Measurements from ENCODE around the gene ACVR2B.

ACVR2B gene

DNA sequence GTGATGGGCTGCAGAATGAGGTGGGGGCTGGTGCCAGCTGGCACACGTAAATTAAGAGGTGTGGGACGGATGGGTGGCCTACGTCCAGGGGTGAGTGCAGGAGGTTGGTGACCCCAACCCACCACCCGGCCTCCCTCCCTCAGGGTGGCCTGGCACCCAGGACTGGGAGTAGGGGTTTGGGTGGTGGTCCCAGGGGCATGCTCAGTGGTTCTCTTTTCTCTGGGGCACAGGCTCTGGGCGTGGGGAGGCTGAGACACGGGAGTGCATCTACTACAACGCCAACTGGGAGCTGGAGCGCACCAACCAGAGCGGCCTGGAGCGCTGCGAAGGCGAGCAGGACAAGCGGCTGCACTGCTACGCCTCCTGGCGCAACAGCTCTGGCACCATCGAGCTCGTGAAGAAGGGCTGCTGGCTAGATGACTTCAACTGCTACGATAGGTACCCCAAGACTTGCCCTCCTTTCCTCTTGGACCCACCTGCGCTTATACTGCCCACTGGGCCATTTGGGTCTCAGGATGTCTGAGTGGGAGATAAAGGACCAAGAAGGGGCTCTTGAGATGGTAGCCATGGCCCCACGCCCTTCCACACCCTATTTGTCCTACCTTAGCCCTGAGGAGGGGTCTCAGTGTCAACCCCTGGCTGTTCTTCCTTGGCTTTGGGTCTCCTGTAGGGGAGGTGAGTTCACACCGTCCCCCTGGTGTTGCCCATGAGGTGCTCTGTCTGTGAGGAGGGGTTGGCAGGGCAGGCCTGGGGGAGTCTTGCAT lies 23.5 kb downstream of the ACVR2B start:
- no peak overlapping the region for H3K9ac ChIP-seq (ENCODE audit: low read length)
- no peak overlapping the region for H3K4me3 ChIP-seq (ENCODE audit: low read length)
- no peak for DNase-seq (ENCODE audit: low read depth)
- no peaks in the 10 kb centered on the region for H3K4me1 ChIP-seq (ENCODE audit: control insufficient read depth, insufficient read depth, low read length)
- H3K9me3 ChIP-seq (ENCODE audit: control insufficient read depth, low read length): no peaks in the 10 kb centered on the region
- no peaks in the 10 kb centered on the region for H3K27me3 ChIP-seq (replicated peaks; ENCODE audit: control insufficient read depth, insufficient read depth, low read length)
- no peaks in the 10 kb centered on the region for H3K36me3 ChIP-seq (ENCODE audit: control insufficient read depth, insufficient read depth, low read length, severe bottlenecking)

DNA sequence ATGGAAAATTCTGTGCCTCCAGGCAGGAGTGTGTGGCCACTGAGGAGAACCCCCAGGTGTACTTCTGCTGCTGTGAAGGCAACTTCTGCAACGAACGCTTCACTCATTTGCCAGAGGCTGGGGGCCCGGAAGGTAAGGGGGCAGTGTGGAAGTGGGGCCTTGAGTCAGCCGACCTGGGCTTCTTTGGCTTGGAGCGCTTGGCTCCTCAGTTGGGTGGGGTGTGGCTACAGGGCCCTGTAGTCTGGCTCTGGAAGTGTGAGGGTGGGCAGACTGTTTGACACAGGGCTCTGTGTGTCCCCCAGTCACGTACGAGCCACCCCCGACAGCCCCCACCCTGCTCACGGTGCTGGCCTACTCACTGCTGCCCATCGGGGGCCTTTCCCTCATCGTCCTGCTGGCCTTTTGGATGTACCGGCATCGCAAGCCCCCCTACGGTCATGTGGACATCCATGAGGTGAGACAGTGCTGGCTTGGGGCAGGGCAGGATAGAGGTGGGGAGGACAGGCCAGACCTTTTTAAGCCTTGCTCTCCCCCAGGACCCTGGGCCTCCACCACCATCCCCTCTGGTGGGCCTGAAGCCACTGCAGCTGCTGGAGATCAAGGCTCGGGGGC lies 24.3 kb downstream of the ACVR2B start:
- Histone ChIP-seq H3K9ac (ENCODE audit: low read length) (no peak overlapping the region), H3K27me3 (replicated peaks; ENCODE audit: control insufficient read depth, insufficient read depth, low read length) (no peaks in the 10 kb centered on the region), H3K36me3 (ENCODE audit: control insufficient read depth, insufficient read depth, low read length, severe bottlenecking) (no peaks in the 10 kb centered on the region), H3K4me1 (ENCODE audit: control insufficient read depth, insufficient read depth, low read length) (no peaks in the 10 kb centered on the region), H3K9me3 (ENCODE audit: control insufficient read depth, low read length) (no peaks in the 10 kb centered on the region), H3K4me3 (ENCODE audit: low read length) (no peak overlapping the region)
- DNase-seq (ENCODE audit: low read depth): no peak

GRCh38 chr3:38478901-38479300 lies 25.2 kb downstream of the ACVR2B start:
- H3K9me3 ChIP-seq (ENCODE audit: control insufficient read depth, low read length): no peaks in the 10 kb centered on the region
- no peak overlapping the region for H3K4me3 ChIP-seq (ENCODE audit: low read length)
- H3K9ac ChIP-seq (ENCODE audit: low read length): no peak overlapping the region
- DNase-seq (ENCODE audit: low read depth): no peak
- no peaks in the 10 kb centered on the region for H3K4me1 ChIP-seq (ENCODE audit: control insufficient read depth, insufficient read depth, low read length)
- no peaks in the 10 kb centered on the region for H3K36me3 ChIP-seq (ENCODE audit: control insufficient read depth, insufficient read depth, low read length, severe bottlenecking)
- H3K27me3 ChIP-seq (replicated peaks; ENCODE audit: control insufficient read depth, insufficient read depth, low read length): no peaks in the 10 kb centered on the region

GRCh38 chr3:38479431-38480092 lies 25.9 kb downstream of the ACVR2B start:
- H3K36me3 ChIP-seq (ENCODE audit: control insufficient read depth, insufficient read depth, low read length, severe bottlenecking): no peaks in the 10 kb centered on the region
- H3K4me3 ChIP-seq (ENCODE audit: low read length): no peak overlapping the region
- no peaks in the 10 kb centered on the region for H3K27me3 ChIP-seq (replicated peaks; ENCODE audit: control insufficient read depth, insufficient read depth, low read length)
- DNase-seq (ENCODE audit: low read depth): peak; percentile 87
- no peaks in the 10 kb centered on the region for H3K9me3 ChIP-seq (ENCODE audit: control insufficient read depth, low read length)
- no peak overlapping the region for H3K9ac ChIP-seq (ENCODE audit: low read length)
- no peaks in the 10 kb centered on the region for H3K4me1 ChIP-seq (ENCODE audit: control insufficient read depth, insufficient read depth, low read length)

- H3K36me3 ChIP-seq (ENCODE audit: control insufficient read depth, insufficient read depth, low read length, severe bottlenecking): no peaks in the 10 kb centered on the region
Observed at GRCh38 chr3:38480093-38480445, 26.4 kb downstream of the ACVR2B start.

GRCh38 chr3:38480930-38481329 lies 27.2 kb downstream of the ACVR2B start:
- Histone ChIP-seq H3K9me3 (ENCODE audit: control insufficient read depth, low read length) (no peaks in the 10 kb centered on the region), H3K4me1 (ENCODE audit: control insufficient read depth, insufficient read depth, low read length) (no peaks in the 10 kb centered on the region), H3K27me3 (replicated peaks; ENCODE audit: control insufficient read depth, insufficient read depth, low read length) (no peaks in the 10 kb centered on the region), H3K36me3 (ENCODE audit: control insufficient read depth, insufficient read depth, low read length, severe bottlenecking) (no peaks in the 10 kb centered on the region), H3K9ac (ENCODE audit: low read length) (no peak overlapping the region), H3K4me3 (ENCODE audit: low read length) (no peak overlapping the region)
- DNase-seq (ENCODE audit: low read depth): no peak

More at GRCh38 chr3:38480093-38480445, 26.4 kb downstream of the ACVR2B start:
- Histone ChIP-seq H3K27me3 (replicated peaks; ENCODE audit: control insufficient read depth, insufficient read depth, low read length) (no peaks in the 10 kb centered on the region), H3K9ac (ENCODE audit: low read length) (no peak overlapping the region), H3K9me3 (ENCODE audit: control insufficient read depth, low read length) (no peaks in the 10 kb centered on the region), H3K4me1 (ENCODE audit: control insufficient read depth, insufficient read depth, low read length) (no peaks in the 10 kb centered on the region), H3K4me3 (ENCODE audit: low read length) (no peak overlapping the region)
- DNase-seq (ENCODE audit: low read depth): no peak

GRCh38 chr3:38482951-38483350 lies 29.3 kb downstream of the ACVR2B start:
- Histone ChIP-seq H3K4me1 (ENCODE audit: control insufficient read depth, insufficient read depth, low read length) (no peaks in the 10 kb centered on the region), H3K9me3 (ENCODE audit: control insufficient read depth, low read length) (no peaks in the 10 kb centered on the region), H3K4me3 (ENCODE audit: low read length) (no peak overlapping the region), H3K9ac (ENCODE audit: low read length) (no peak overlapping the region), H3K36me3 (ENCODE audit: control insufficient read depth, insufficient read depth, low read length, severe bottlenecking) (no peaks in the 10 kb centered on the region), H3K27me3 (replicated peaks; ENCODE audit: control insufficient read depth, insufficient read depth, low read length) (no peaks in the 10 kb centered on the region)
- DNase-seq (ENCODE audit: low read depth): no peak

GRCh38 chr3:38487323-38487722 lies 33.6 kb downstream of the ACVR2B start:
- DNase-seq (ENCODE audit: low read depth): no peak
- H3K4me1 ChIP-seq (ENCODE audit: control insufficient read depth, insufficient read depth, low read length): peaks cover 23% of the 10 kb centered on the region
- H3K9ac ChIP-seq (ENCODE audit: low read length): no peak overlapping the region
- H3K4me3 ChIP-seq (ENCODE audit: low read length): no peak overlapping the region
- H3K27me3 ChIP-seq (replicated peaks; ENCODE audit: control insufficient read depth, insufficient read depth, low read length): no peaks in the 10 kb centered on the region
- H3K9me3 ChIP-seq (ENCODE audit: control insufficient read depth, low read length): no peaks in the 10 kb centered on the region
- H3K36me3 ChIP-seq (ENCODE audit: control insufficient read depth, insufficient read depth, low read length, severe bottlenecking): no peaks in the 10 kb centered on the region

DNA sequence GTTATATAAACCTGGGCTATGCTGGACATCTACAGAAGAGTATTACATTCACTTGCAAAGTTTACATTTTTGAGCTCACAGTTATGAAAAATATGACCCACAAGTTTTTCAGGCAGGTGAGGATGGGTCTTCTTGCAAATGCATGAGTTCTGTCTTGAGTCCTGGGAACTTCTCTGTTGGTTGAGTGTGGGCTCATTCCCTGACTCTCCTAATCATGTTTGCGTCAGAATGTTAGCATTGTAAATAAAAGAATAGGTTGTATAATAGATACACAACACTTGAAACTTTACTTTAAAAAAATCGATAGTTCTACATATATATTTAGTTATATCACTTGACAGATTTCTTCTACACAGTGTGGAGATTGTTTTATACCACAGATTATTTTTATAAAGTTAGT lies 35.3 kb downstream of the ACVR2B start:
- H3K9ac ChIP-seq (ENCODE audit: low read length): no peak overlapping the region
- DNase-seq (ENCODE audit: low read depth): no peak
- H3K36me3 ChIP-seq (ENCODE audit: control insufficient read depth, insufficient read depth, low read length, severe bottlenecking): no peaks in the 10 kb centered on the region
- H3K4me3 ChIP-seq (ENCODE audit: low read length): no peak overlapping the region
- H3K4me1 ChIP-seq (ENCODE audit: control insufficient read depth, insufficient read depth, low read length): peaks cover 31% of the 10 kb centered on the region
- H3K9me3 ChIP-seq (ENCODE audit: control insufficient read depth, low read length): no peaks in the 10 kb centered on the region
- H3K27me3 ChIP-seq (replicated peaks; ENCODE audit: control insufficient read depth, insufficient read depth, low read length): no peaks in the 10 kb centered on the region

DNA sequence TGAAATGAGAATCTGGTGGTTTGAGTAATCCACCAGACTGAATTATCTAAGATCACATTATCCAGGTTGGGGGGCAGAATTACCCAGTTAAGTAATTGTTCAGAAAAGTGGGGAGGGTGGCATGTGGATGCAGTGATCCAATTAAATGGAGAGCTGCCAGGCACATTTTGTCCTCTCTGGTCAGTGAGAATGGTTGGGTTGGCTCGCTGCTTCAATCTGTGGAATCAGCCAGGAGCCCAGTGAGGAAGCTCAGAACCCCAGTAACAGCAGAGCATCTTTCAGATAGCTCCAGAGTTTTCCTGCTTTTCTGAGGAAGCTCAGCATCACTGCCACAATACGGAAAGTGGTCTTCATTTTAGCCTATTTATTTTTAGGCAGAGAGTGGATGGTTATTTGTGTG lies 36.1 kb downstream of the ACVR2B start:
- Histone ChIP-seq H3K4me3 (ENCODE audit: low read length) (no peak overlapping the region), H3K4me1 (ENCODE audit: control insufficient read depth, insufficient read depth, low read length) (peaks cover 31% of the 10 kb centered on the region), H3K27me3 (replicated peaks; ENCODE audit: control insufficient read depth, insufficient read depth, low read length) (no peaks in the 10 kb centered on the region), H3K9ac (ENCODE audit: low read length) (no peak overlapping the region), H3K36me3 (ENCODE audit: control insufficient read depth, insufficient read depth, low read length, severe bottlenecking) (no peaks in the 10 kb centered on the region), H3K9me3 (ENCODE audit: control insufficient read depth, low read length) (no peaks in the 10 kb centered on the region)
- no peak for DNase-seq (ENCODE audit: low read depth)

DNA sequence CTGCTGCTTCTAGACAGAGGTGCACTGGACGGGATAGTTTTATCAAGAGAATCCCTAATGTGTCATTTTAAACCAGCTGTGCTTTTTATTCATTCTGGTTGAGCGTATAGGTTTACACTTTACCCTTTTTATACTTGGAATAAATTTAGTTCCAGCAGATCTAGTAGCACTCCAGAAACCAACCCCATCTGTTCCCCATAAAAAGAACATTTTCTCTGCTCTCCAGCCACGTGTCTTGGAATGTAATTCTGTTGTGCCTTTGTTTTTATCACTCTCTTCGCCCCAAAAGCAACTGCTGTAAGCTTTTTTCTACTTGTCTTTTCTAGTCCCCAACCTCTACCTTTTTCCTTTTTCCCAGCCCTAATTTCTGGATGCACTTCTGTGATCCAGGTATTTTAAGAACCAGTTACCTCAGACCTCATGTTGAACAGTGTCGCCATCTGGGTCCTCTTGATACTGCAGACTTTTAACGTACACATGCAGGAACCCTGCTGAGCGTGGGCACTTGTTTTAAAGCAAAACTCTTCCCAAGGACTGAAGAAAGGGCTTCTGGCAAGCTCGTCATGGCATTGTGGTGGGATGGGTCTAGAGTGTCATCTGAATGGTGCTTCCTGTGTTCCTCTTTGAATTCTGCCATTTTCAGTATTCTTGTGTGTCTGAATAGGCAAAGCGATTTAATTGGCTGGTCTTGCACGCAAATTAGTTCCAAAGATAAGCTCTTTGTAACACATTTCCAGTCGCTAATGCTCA lies 36.8 kb downstream of the ACVR2B start:
- Histone ChIP-seq H3K4me3 (ENCODE audit: low read length) (no peak overlapping the region), H3K27me3 (replicated peaks; ENCODE audit: control insufficient read depth, insufficient read depth, low read length) (no peaks in the 10 kb centered on the region), H3K36me3 (ENCODE audit: control insufficient read depth, insufficient read depth, low read length, severe bottlenecking) (no peaks in the 10 kb centered on the region), H3K9ac (ENCODE audit: low read length) (no peak overlapping the region), H3K4me1 (ENCODE audit: control insufficient read depth, insufficient read depth, low read length) (peaks cover 31% of the 10 kb centered on the region), H3K9me3 (ENCODE audit: control insufficient read depth, low read length) (no peaks in the 10 kb centered on the region)
- DNase-seq (ENCODE audit: low read depth): no peak
